Glomerular visceral epithelial cell (primary cell): Measurements from ENCODE around the gene RIC1.
"Not testable (repeated sequence)": the region's sequence is repeated elsewhere in the genome, so short reads cannot be mapped to it uniquely, and the experiment has no call there.

Experiments
- DNase-seq: peaks from one replicate; pipeline ENCODE4 v3.0.0-alpha.2; 2016; ENCODE audit errors: extremely low spot score

The RIC1 gene

GRCh38 chr9:5787759-5788302 is 158.9 kb downstream of the RIC1 start:
- no peak for DNase-seq

DNA sequence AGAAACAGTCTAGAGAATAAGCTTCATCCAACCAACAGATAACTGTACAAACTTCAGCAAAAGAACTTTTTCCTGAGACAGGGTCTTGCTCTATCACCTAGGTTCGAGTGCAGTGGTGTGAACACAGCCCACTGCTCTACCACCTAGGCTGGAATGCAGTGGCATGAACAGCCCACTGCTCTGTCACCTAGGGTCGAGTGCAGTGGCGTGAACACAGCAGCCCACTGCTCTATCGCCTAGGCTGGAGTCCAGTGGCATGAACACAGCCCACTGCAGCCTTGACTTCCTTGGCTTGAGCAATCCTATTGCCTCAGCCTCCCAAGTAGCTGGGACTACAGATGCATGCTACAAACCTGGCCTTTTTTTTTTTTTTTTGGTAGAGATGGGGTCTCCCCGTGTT is 160.6 kb downstream of the RIC1 start:
- DNase-seq: no peak

GRCh38 chr9:5790923-5791322 is 162.0 kb downstream of the RIC1 start:
- no peak for DNase-seq

DNA sequence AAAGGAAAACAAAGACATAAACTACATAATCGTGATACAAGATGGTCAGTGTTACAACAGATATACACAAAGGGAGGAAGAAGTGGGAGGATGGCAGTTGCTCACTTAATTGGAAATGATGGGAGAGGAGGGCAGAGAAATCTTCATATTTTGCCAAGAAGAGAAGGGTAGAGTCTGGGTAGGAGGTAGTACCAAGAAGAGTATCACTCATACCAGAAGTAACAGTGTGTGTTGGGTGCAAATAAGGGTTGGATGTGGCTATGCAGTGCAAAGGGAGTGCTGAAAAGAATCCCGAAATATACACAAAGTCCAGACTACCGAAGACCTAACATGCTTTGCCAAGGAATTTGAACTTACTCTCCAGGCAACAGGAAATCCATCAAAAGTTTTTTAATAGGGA is 163.0 kb downstream of the RIC1 start:
- DNase-seq: no peak

- DNase-seq: no peak
Measured at GRCh38 chr9:5793812-5794211, 164.9 kb downstream of the RIC1 start.

DNA sequence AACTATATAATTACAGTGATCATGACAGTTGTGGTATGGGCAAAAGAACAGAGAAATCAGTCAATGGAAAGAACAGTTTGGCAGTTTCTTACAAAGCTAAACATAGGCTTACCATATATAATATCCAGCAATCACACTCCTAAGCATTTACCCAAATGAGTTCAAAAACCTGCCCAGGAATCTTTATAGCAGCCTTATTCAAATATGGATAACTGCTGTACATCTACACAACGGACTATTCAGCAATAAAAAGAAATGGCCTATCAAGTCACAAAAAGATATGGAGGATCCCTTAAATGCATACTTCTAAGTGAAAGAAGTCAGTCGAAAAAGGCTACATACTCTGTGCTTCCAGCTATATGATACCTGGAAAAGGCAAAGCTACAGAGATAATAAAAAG is 167.4 kb downstream of the RIC1 start:
- no peak for DNase-seq

DNA sequence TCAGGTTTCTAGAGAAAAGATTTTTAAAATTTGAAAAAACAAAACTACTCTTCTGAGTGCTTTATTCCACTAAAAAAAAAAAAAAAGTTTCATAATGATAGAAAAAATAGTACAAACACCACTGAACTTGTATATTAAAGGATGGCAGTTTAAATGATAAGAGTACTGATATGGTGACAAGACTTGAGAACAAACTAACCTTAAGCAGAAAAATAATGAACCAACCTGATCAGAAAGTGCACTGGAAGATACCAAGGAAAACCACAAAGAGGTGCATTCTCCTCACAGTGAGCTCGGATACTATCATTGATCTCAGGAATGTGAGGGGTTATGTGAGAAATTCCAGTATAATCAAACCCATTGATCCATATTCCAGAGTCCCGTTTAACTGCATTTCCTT is 169.7 kb downstream of the RIC1 start:
- DNase-seq: no peak

- DNase-seq: peak; percentile 48
Measured at GRCh38 chr9:5799314-5799713, 170.4 kb downstream of the RIC1 start.

DNA sequence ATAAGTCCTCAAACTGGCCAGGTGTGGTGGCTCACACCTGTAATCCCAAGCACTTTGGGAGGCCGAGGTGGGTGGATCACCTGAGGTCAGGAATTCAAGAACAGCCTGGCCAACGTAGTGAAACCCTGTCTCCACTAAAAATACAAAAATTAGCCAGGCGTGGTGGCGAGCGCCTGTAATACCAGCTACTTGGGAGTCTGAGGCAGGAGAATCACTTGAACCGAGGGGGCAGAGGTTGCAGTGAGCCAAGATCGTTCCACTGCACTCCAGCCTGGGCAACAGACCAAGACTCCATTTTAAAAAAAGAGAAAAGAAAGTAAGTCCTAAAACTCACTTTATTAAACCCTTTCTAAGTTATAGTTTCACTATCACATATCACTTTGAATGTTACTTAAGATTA is 171.5 kb downstream of the RIC1 start:
- DNase-seq: not testable (repeated sequence)

- DNase-seq: peak; percentile 19
Measured at GRCh38 chr9:5800969-5801738, 172.2 kb downstream of the RIC1 start.

DNA sequence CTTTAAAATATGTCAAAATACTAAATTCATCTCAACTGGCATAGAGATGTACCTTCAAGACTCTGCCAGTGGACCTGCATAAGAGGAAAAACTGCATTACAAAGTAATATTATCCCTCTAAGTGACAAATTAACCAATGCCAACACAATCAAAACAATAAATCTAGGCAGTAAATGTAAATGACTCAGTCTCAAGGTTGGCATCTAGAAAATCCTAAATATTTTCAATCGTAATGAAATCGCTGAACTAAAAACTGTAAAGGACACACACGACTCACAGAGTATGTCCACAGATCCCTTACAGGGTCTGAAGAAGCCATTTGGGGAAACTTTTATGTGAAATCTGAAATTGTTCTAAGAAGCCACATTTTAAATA is 172.8 kb downstream of the RIC1 start:
- DNase-seq: no peak

- no peak for DNase-seq
Measured at GRCh38 chr9:5805478-5805877, 176.6 kb downstream of the RIC1 start.

DNA sequence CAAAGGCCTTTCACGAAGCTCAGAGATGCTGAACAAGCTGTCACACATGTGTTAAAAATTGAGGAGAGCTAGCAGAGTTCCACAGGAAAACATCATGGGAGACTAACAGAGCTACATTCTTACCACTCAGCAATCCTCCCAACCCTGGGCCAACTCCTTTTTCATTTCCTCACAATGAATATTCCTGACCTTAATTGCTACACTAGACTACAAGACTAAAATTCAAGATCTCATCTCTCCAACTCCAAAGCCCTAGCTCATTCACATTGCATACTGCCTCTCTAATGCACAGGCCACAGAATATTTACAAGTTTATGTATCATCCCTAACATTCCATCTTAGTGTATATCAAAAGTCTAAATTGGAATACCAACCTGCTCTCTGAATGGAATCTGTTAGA is 182.8 kb downstream of the RIC1 start:
- no peak for DNase-seq

GRCh38 chr9:5813824-5814223 is 184.9 kb downstream of the RIC1 start:
- DNase-seq: no peak

DNA sequence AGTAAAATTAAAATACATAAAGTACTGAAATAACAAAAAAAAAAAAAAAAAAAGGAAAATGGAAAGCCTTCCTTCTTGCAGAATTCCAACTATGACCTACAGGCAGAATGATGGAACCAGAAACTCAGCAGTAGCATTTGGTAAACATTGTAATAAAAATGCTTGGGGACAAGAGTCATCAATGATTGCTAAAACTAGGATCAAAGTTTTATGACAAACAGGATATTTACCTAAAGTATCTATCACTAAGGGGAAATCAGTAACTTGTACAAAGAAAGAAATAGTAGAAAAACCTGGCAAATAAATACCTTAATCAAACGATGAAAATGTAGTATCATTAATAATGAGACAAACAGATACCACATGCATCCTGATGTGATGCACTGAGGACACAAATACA is 186.6 kb downstream of the RIC1 start:
- no peak for DNase-seq

GRCh38 chr9:5817862-5818261 is 189.0 kb downstream of the RIC1 start:
- DNase-seq: peak; percentile 38

DNA sequence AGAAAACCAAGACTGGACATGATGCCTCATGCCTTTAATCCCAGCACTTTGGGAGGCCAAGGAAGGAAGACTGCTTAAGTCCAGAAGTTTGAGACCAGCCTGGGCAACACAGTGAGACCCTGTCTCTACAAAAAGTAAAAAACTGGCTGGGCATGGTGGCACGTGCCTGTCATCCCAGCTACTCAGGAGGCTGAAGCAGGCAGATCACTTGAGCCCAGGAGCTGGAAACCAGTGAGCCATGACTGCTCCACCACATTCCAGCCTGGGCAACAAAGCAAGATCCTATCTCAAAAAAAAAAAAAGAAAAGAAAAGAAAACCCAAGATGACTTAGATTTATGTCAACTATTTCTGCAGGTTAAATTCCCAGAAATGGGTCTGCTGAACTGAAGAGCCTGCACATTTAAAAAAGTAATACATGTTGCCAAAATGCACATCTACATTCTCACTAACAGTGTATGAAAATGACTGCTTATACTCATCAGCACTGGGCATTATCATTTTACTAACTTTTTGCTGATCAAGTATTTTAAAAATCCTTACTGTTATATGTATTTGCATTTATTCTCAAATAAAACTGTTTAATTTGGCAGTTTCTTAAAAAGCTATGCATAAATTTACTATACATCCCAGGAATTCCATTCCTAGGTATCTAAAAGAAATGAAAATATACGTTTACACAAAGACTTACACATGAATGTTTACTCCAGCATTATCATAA is 189.7 kb downstream of the RIC1 start:
- no peak for DNase-seq

DNA sequence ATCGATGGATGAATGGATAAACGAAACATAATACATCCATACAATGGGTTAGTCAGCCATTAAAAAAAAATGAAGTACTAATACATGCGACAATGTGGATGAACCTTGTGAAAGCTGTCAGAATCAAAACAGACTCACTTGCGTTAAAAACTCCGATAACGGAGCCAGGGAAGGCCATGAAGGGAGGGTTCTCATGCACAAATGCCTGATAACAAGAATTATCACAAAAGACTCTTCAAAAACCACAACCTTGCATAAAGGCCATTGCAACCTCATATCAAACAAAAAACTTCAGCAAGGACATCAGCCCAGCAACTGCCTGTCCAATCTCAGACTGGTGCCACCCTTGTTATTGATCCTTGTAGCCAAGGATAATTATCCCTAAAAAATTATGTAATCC is 190.3 kb downstream of the RIC1 start:
- DNase-seq: no peak

DNA sequence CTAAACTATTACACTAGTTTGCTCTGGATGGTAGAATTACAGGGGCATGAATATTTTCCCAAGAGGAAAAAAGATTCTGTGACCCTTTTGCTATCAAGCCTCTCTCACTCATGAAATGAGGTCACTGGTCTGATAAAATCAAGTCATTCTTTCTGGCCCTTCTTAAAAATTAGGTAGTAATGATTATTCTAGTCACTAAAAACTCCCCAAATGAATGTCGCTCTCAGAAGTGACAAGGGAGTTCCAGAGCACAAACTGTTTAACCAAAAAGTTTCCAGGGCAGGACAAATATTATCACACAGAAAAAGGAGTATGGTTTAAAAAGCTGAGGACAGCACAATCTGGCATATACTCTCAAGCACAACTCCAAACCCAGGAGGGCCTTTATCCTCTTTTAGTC is 191.5 kb downstream of the RIC1 start:
- no peak for DNase-seq

GRCh38 chr9:5825223-5825622 is 196.3 kb downstream of the RIC1 start:
- DNase-seq: no peak
